Osteoblast (primary cell): ENCODE measurements around the gene OTOG. TPM values are rescaled to one million over a fixed set of nuclear protein-coding genes. Genes with fewer than 3 reads are reported as not detected.

ENCODE experiments used
- DNase-seq: peaks from one replicate; pipeline ENCODE4 v3.0.0; 2011; ENCODE audit warnings: low spot score, mixed read lengths; ENCODE audit not compliant: insufficient read length; ENCODE audit errors: missing footprints
- H2AFZ ChIP-seq: 2 replicates; pipeline ENCODE4 v1.6.0; 2011; ENCODE audit warnings: mild to moderate bottlenecking, low read length
- H3K27ac ChIP-seq: 2 replicates; pipeline ENCODE4 v1.5.1; 2011; ENCODE audit warnings: mild to moderate bottlenecking, low read depth, low read length, moderate library complexity
- H3K27me3 ChIP-seq: 2 replicates; pipeline ENCODE4 v1.6.0; 2012; ENCODE audit warnings: mild to moderate bottlenecking, control low read depth, inconsistent platforms, low read length, moderate library complexity; ENCODE audit not compliant: insufficient read depth
- H3K36me3 ChIP-seq: 2 replicates; pipeline ENCODE4 v1.5.1; 2011; ENCODE audit warnings: mild to moderate bottlenecking, low read length, control low read depth, moderate library complexity; ENCODE audit not compliant: insufficient read depth
- H3K4me1 ChIP-seq: 2 replicates; pipeline ENCODE4 v1.5.1; 2011; ENCODE audit warnings: mild to moderate bottlenecking, low read length, control low read depth, moderate library complexity; ENCODE audit not compliant: insufficient read depth
- H3K4me2 ChIP-seq: 2 replicates; pipeline ENCODE4 v1.6.0; 2011; ENCODE audit warnings: mild to moderate bottlenecking, low read length; ENCODE audit not compliant: insufficient read depth
- H3K4me3 ChIP-seq: fragments of 200-600 bp; sonication (generic); 3 replicates; pipeline ENCODE4 v1.5.1; 2012; ENCODE audit warnings: mild to moderate bottlenecking, low read length, inconsistent platforms; ENCODE audit not compliant: insufficient read depth
- H3K79me2 ChIP-seq: 2 replicates; pipeline ENCODE4 v1.6.0; 2012; ENCODE audit warnings: mild to moderate bottlenecking, low read length, control low read depth, inconsistent platforms; ENCODE audit not compliant: insufficient read depth
- H3K9me3 ChIP-seq: 2 replicates; pipeline ENCODE4 v1.5.1; 2011; ENCODE audit warnings: low read depth, low read length, control low read depth
- H4K20me1 ChIP-seq: 2 replicates; pipeline ENCODE4 v1.6.0; 2012; ENCODE audit warnings: mild to moderate bottlenecking, low read length, control low read depth; ENCODE audit not compliant: insufficient read depth
- total RNA-seq: library from RNA; depleted of rRNA; stranded (reverse); fragments of >200 nt; gene quantifications from 2 replicates; pipeline ENCODE4 v1.2.3, GENCODE V29; 2012
- TF ChIP-seq, protein P1 (sequence below): IDR thresholded peaks from 2 replicates; pipeline ENCODE4 v1.5.1; 2011; ENCODE audit warnings: mild to moderate bottlenecking, low read depth, low read length, moderate library complexity; ENCODE audit errors: extremely low read depth

OTOG gene
- total RNA-seq, 1 donor = not detected

DNA sequence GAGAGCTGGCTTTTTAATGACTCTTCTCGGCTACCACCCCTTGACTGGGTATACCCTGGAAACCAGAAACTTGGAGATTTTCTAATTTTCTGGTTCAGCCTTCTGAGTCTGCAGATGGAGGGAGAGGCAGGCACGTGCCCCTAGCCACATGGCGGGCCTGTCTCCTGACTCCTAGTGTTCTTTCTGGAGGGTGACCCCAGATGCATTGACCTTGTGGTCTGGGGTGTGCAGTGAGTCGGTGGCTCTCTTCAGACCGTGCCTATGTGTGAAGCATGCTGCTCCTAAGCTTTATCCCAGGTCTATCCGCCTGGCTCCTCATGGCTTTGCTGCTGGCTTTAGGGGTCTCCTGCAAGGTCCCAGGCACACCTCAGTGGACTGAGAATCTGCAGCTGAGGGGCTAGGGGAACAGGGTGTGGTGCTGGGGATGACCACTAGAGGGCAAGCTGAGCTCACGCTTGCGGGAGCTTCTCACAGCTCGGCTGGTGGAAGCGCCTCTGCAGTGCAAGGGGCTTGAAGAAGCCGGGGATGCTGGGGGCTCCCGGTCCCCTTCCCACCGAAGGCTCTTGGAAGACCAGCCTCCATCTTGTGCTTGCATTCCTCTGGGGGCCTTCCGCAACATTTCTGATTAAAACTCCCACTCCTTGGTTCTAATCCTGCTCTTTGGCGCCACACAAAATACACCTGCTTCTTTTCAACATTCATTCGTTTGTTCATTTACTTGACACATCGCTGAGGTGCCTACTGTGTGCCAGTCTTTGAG is 51.8 kb downstream of the OTOG start:
- peak; percentile 96 for DNase-seq
- Histone ChIP-seq H3K4me3 (no peak overlapping the region), H3K4me2 (no peak overlapping the region), H3K27me3 (peaks cover 3% of the 10 kb centered on the region), H3K4me1 (no peaks in the 10 kb centered on the region), H2AFZ (no peak overlapping the region), H3K36me3 (no peaks in the 10 kb centered on the region), H3K27ac (no peak overlapping the region), H4K20me1 (no peaks in the 10 kb centered on the region), H3K79me2 (no peaks in the 10 kb centered on the region), H3K9me3 (no peaks in the 10 kb centered on the region)
- TF ChIP-seq, protein P1, sequence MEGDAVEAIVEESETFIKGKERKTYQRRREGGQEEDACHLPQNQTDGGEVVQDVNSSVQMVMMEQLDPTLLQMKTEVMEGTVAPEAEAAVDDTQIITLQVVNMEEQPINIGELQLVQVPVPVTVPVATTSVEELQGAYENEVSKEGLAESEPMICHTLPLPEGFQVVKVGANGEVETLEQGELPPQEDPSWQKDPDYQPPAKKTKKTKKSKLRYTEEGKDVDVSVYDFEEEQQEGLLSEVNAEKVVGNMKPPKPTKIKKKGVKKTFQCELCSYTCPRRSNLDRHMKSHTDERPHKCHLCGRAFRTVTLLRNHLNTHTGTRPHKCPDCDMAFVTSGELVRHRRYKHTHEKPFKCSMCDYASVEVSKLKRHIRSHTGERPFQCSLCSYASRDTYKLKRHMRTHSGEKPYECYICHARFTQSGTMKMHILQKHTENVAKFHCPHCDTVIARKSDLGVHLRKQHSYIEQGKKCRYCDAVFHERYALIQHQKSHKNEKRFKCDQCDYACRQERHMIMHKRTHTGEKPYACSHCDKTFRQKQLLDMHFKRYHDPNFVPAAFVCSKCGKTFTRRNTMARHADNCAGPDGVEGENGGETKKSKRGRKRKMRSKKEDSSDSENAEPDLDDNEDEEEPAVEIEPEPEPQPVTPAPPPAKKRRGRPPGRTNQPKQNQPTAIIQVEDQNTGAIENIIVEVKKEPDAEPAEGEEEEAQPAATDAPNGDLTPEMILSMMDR = peak; percentile 94

DNA sequence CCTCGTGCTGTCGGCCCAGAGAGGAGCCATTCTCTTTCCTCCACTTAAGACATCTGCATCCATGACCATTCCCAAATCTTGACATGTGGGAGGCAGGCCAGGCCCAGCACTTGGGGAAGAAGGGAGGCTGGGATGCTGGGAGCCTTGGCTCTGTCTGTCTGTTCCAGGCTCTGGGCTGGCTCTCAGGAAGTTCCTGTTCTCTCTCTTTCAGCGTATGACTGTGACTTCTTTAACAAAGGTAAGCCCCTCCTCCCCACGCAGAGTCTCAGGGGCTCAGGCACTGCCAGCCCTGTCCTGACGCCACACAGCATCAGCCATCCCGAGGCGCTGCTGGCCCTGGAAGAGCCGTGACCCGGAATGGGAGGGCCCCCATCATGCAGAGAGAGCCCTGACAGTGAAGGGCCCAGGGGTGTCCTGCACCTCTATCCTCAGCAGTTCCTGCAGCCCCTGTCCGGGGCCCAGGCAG is 52.4 kb downstream of the OTOG start:
- H3K4me1 ChIP-seq = no peaks in the 10 kb centered on the region
- H3K4me3 ChIP-seq = no peak overlapping the region
- DNase-seq = peak; percentile 71
- H3K27ac ChIP-seq = no peak overlapping the region
- H2AFZ ChIP-seq = no peak overlapping the region
- no peaks in the 10 kb centered on the region for H4K20me1 ChIP-seq
- no peak overlapping the region for H3K4me2 ChIP-seq
- H3K36me3 ChIP-seq = no peaks in the 10 kb centered on the region
- H3K79me2 ChIP-seq = no peaks in the 10 kb centered on the region
- H3K9me3 ChIP-seq = no peaks in the 10 kb centered on the region
- TF ChIP-seq, protein P1 = no peak
- peaks cover 3% of the 10 kb centered on the region for H3K27me3 ChIP-seq

DNA sequence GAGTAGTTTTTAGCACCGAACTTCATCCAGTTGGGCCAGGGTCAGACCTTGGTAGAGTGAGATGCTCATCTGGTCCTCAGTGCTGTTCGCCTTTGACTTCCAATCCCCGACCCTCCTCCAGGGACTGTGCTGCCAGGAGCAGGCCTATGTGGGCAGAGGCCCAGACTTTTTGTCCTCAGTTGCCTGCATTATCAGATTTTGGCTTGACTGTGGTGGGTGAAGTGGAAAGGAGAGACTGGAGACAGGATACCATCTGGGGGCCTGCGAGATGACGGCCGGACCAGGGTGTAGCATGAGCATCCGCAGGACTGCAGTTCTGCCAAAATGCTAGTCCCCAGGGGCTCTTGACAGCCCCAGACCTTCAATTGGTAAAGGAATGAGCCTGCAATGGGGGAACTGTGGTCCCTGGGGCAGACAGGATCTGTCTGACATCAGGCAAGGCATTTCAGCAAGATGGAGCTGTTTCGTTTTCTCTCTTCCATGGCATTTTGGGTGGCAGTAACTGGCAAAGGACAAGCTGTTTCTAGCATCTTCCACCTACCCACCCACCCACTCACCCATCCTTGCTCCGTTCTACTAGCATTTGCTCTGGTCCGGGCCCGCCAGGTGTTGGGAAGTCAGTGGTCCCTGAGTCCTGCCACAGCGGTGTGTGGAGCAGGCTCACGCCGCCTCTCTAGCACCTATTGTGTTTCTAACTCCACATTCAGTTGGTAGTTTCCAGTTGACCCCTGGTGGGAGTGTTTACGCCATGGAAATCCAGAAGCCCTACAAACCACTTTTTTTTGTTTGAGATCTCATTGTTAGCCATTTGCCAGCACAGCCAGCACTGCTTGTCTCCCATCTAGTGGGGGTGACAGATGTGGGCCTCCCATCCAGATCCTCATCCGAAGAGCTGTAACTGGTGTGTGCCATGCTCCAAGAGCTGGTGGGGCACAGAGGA is 53.5 kb downstream of the OTOG start:
- Histone ChIP-seq H3K4me2 (no peak overlapping the region), H3K27me3 (peaks cover 3% of the 10 kb centered on the region), H3K4me3 (no peak overlapping the region), H3K9me3 (no peaks in the 10 kb centered on the region), H2AFZ (no peak overlapping the region), H3K36me3 (no peaks in the 10 kb centered on the region), H4K20me1 (no peaks in the 10 kb centered on the region), H3K27ac (no peak overlapping the region), H3K79me2 (no peaks in the 10 kb centered on the region), H3K4me1 (no peaks in the 10 kb centered on the region)
- DNase-seq = peak; percentile 57
- TF ChIP-seq, protein P1 = no peak

DNA sequence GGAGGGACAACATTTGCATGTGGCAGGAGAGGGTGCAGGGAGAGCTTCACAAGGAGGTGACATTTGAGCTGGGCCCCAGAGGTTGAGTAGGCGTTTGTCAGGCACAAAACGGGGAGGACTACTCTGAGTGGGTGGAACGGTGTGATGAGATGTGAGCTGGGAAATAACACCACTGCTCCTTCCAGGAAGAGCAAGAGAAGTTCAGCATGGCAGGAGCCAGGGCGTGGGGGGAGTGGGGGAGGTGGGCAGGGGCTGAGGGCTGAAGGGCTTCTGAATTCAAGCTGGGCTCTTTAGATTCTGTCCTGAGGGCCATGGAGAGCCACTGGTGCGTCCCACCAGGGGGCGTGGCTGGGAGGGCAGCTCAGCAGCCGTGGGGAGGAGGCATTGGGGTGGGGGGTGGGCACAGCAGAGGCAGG is 54.2 kb downstream of the OTOG start:
- DNase-seq = peak; percentile 58
- Histone ChIP-seq H3K4me2 (no peak overlapping the region), H3K79me2 (no peaks in the 10 kb centered on the region), H3K4me3 (no peak overlapping the region), H2AFZ (no peak overlapping the region), H3K36me3 (no peaks in the 10 kb centered on the region), H3K4me1 (no peaks in the 10 kb centered on the region), H3K27ac (no peak overlapping the region), H4K20me1 (no peaks in the 10 kb centered on the region), H3K9me3 (no peaks in the 10 kb centered on the region), H3K27me3 (peaks cover 3% of the 10 kb centered on the region)
- TF ChIP-seq, protein P1 = no peak
